Prostate gland (tissue), 2 donors: ENCODE measurements around the gene PHF3.

Experiments
- POLR2AphosphoS5 ChIP-seq: sonication (generic); formaldehyde crosslinking; IDR thresholded peaks from one replicate; pipeline ENCODE4 v1.6.1; 2017; ENCODE audit warnings: antibody characterized with exemption
- TF ChIP-seq, protein P1 (sequence below), 4 experiments: fragments of 200-600 bp in 2 of 4; fragments of 450-650 bp in 2 of 4; sonication (generic) in 2 of 4; IDR thresholded peaks; 1 replicate in 3 of 4; 2 replicates in 1 of 4; pipeline ENCODE4 v1.5.1; 2016 to 2019; ENCODE audit warnings: antibody characterized with exemption in 4 of 4, mild to moderate bottlenecking in 2 of 4, moderate library complexity in 2 of 4

- TF ChIP-seq, protein P1, sequence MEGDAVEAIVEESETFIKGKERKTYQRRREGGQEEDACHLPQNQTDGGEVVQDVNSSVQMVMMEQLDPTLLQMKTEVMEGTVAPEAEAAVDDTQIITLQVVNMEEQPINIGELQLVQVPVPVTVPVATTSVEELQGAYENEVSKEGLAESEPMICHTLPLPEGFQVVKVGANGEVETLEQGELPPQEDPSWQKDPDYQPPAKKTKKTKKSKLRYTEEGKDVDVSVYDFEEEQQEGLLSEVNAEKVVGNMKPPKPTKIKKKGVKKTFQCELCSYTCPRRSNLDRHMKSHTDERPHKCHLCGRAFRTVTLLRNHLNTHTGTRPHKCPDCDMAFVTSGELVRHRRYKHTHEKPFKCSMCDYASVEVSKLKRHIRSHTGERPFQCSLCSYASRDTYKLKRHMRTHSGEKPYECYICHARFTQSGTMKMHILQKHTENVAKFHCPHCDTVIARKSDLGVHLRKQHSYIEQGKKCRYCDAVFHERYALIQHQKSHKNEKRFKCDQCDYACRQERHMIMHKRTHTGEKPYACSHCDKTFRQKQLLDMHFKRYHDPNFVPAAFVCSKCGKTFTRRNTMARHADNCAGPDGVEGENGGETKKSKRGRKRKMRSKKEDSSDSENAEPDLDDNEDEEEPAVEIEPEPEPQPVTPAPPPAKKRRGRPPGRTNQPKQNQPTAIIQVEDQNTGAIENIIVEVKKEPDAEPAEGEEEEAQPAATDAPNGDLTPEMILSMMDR (IDR thresholded peaks at IDR 0.05), result peak; percentile 24 to 94 (median 58)
- no peak for TF ChIP-seq POLR2AphosphoS5
Measured at GRCh38 chr6:63764318-63764916, 128.8 kb downstream of the PHF3 start.
